Mesendoderm (in vitro differentiated cells): ENCODE measurements around the gene SNRPD3.

Source experiments
- DNase-seq: peaks from one replicate; pipeline ENCODE4 v3.0.0; 2013
- H2AK5ac ChIP-seq: 2 replicates; pipeline ENCODE4 v1.6.1; 2013; ENCODE audit warnings: low read length, inconsistent platforms
- H2BK120ac ChIP-seq: 2 replicates; pipeline ENCODE4 v1.6.1; 2013; ENCODE audit warnings: low read depth, mild to moderate bottlenecking, low read length, moderate library complexity, mixed read lengths
- H2BK15ac ChIP-seq: replicated peaks from 2 replicates; pipeline ENCODE4 v1.6.1; 2013; ENCODE audit warnings: low read depth, mild to moderate bottlenecking, moderate library complexity
- H2BK5ac ChIP-seq: 2 replicates; pipeline ENCODE4 v1.6.1; 2013; ENCODE audit warnings: low read length, inconsistent platforms
- H3K18ac ChIP-seq: 2 replicates; pipeline ENCODE4 v1.6.1; 2013; ENCODE audit warnings: mild to moderate bottlenecking, low read length, mixed read lengths
- H3K23ac ChIP-seq: one replicate; pipeline ENCODE4 v1.6.1; 2013; ENCODE audit warnings: low read length
- H3K27ac ChIP-seq: 2 replicates; pipeline ENCODE4 v1.5.1; 2013; ENCODE audit warnings: low read depth, mild to moderate bottlenecking, inconsistent platforms, low read length, moderate library complexity
- H3K27me3 ChIP-seq: 2 replicates; pipeline ENCODE4 v1.6.1; 2013; ENCODE audit warnings: low read length, control low read depth, mild to moderate bottlenecking, inconsistent platforms; ENCODE audit not compliant: insufficient read depth, poor library complexity
- H3K36me3 ChIP-seq: 2 replicates; pipeline ENCODE4 v1.6.1; 2013; ENCODE audit warnings: low read length, inconsistent platforms; ENCODE audit not compliant: control insufficient read depth, insufficient read depth
- H3K4ac ChIP-seq: one replicate; pipeline ENCODE4 v1.6.1; 2013; ENCODE audit warnings: low read depth, mild to moderate bottlenecking, low read length, moderate library complexity
- H3K4me1 ChIP-seq: 2 replicates; pipeline ENCODE4 v1.6.1; 2013; ENCODE audit warnings: low read depth, low read length, inconsistent platforms; ENCODE audit not compliant: control insufficient read depth
- H3K4me2 ChIP-seq: 2 replicates; pipeline ENCODE4 v1.6.1; 2013; ENCODE audit warnings: low read length
- H3K4me3 ChIP-seq: 2 replicates; pipeline ENCODE4 v1.5.1; 2013; ENCODE audit warnings: mild to moderate bottlenecking, low read length
- H3K56ac ChIP-seq: one replicate; pipeline ENCODE4 v1.6.1; 2013; ENCODE audit warnings: low read length
- H3K79me1 ChIP-seq: 2 replicates; pipeline ENCODE4 v1.6.1; 2013; ENCODE audit warnings: low read length, inconsistent platforms
- H3K79me2 ChIP-seq: 2 replicates; pipeline ENCODE4 v1.6.1; 2013; ENCODE audit warnings: mild to moderate bottlenecking, low read length; ENCODE audit not compliant: control insufficient read depth, insufficient read depth
- H3K9ac ChIP-seq: 2 replicates; pipeline ENCODE4 v1.6.1; 2013; ENCODE audit warnings: low read length, inconsistent platforms
- H4K5ac ChIP-seq: one replicate; pipeline ENCODE4 v1.6.1; 2013; ENCODE audit warnings: low read length
- H4K8ac ChIP-seq: one replicate; pipeline ENCODE4 v1.6.1; 2013; ENCODE audit warnings: low read depth, mild to moderate bottlenecking, control low read depth, low read length, moderate library complexity
- WGBS: extraction: QIAGEN DNeasy Blood & Tissue Kit; methylation state at CpG from one replicate; pipeline ENCODE4 v1.1.7; 2013; ENCODE audit warnings: low lambda C conversion rate, missing lambda C conversion rate; ENCODE audit not compliant: insufficient coverage; ENCODE audit errors: extremely low coverage; 5-methylcytosine and 5-hydroxymethylcytosine counted together

The SNRPD3 gene

GRCh38 chr22:24518228-24518627 is 37.6 kb upstream of the SNRPD3 start:
- H3K9ac ChIP-seq: no peak overlapping the region
- no peak overlapping the region for H2BK120ac ChIP-seq
- H3K36me3 ChIP-seq: no peaks in the 10 kb centered on the region
- H3K27me3 ChIP-seq: no peaks in the 10 kb centered on the region
- no peak overlapping the region for H3K4me2 ChIP-seq
- no peak overlapping the region for H3K23ac ChIP-seq
- peaks cover 2% of the 10 kb centered on the region for H3K4me1 ChIP-seq
- no peaks in the 10 kb centered on the region for H3K79me2 ChIP-seq
- no peak overlapping the region for H2BK15ac ChIP-seq
- no peak overlapping the region for H2AK5ac ChIP-seq
- H3K79me1 ChIP-seq: no peaks in the 10 kb centered on the region
- no peak overlapping the region for H3K18ac ChIP-seq
- H2BK5ac ChIP-seq: no peak overlapping the region
- no CpG with 5 or more reads among the region's 3 CpGs for WGBS
- H3K27ac ChIP-seq: no peak overlapping the region
- DNase-seq: no peak
- H4K5ac ChIP-seq: no peak overlapping the region
- H3K4ac ChIP-seq: no peak overlapping the region
- H3K56ac ChIP-seq: no peak overlapping the region
- no peak overlapping the region for H4K8ac ChIP-seq
- no peak overlapping the region for H3K4me3 ChIP-seq

GRCh38 chr22:24518771-24519485 is 36.9 kb upstream of the SNRPD3 start:
- Histone ChIP-seq H3K27me3 (no peaks in the 10 kb centered on the region), H3K4me2 (no peak overlapping the region), H2BK120ac (no peak overlapping the region), H3K27ac (no peak overlapping the region), H3K9ac (no peak overlapping the region), H2AK5ac (no peak overlapping the region), H3K18ac (no peak overlapping the region), H2BK15ac (no peak overlapping the region), H2BK5ac (no peak overlapping the region), H3K56ac (no peak overlapping the region), H3K4me3 (no peak overlapping the region), H3K36me3 (no peaks in the 10 kb centered on the region), H4K5ac (no peak overlapping the region), H3K79me1 (no peaks in the 10 kb centered on the region), H3K79me2 (no peaks in the 10 kb centered on the region), H3K4me1 (peaks cover 2% of the 10 kb centered on the region), H3K4ac (no peak overlapping the region), H3K23ac (no peak overlapping the region), H4K8ac (no peak overlapping the region)
- no peak for DNase-seq
- WGBS: no CpG with 5 or more reads among the region's 9 CpGs

- Histone ChIP-seq H3K9ac (no peak overlapping the region), H3K79me2 (no peaks in the 10 kb centered on the region), H4K8ac (no peak overlapping the region), H2BK15ac (no peak overlapping the region), H3K79me1 (no peaks in the 10 kb centered on the region), H3K36me3 (no peaks in the 10 kb centered on the region), H2BK120ac (no peak overlapping the region), H3K4me1 (peaks cover 2% of the 10 kb centered on the region), H4K5ac (no peak overlapping the region), H3K18ac (no peak overlapping the region), H3K4me2 (no peak overlapping the region), H3K27me3 (no peaks in the 10 kb centered on the region), H3K56ac (no peak overlapping the region), H3K4ac (no peak overlapping the region), H3K23ac (no peak overlapping the region), H3K4me3 (no peak overlapping the region), H2AK5ac (no peak overlapping the region), H3K27ac (no peak overlapping the region), H2BK5ac (no peak overlapping the region)
- no CpG with 5 or more reads among the region's 5 CpGs for WGBS
- DNase-seq: no peak
Measured at GRCh38 chr22:24519496-24519895, 36.3 kb upstream of the SNRPD3 start.

- H2BK5ac ChIP-seq: no peak overlapping the region
- H3K23ac ChIP-seq: no peak overlapping the region
- no peak overlapping the region for H3K4ac ChIP-seq
- H3K56ac ChIP-seq: peak overlapping the region; percentile 87
- peak overlapping the region; percentile 53 for H3K9ac ChIP-seq
- H3K79me1 ChIP-seq: no peaks in the 10 kb centered on the region
- H3K27me3 ChIP-seq: no peaks in the 10 kb centered on the region
- DNase-seq: peak; percentile 95
- peaks cover 2% of the 10 kb centered on the region for H3K4me1 ChIP-seq
- H2AK5ac ChIP-seq: no peak overlapping the region
- no peak overlapping the region for H4K8ac ChIP-seq
- H3K27ac ChIP-seq: no peak overlapping the region
- H3K18ac ChIP-seq: no peak overlapping the region
- no peaks in the 10 kb centered on the region for H3K79me2 ChIP-seq
- H3K4me3 ChIP-seq: no peak overlapping the region
- no peak overlapping the region for H2BK120ac ChIP-seq
- H2BK15ac ChIP-seq: no peak overlapping the region
- H4K5ac ChIP-seq: no peak overlapping the region
- H3K4me2 ChIP-seq: no peak overlapping the region
- WGBS: no CpG with 5 or more reads among the region's 8 CpGs
- H3K36me3 ChIP-seq: no peaks in the 10 kb centered on the region
Measured at GRCh38 chr22:24521791-24522245, 34.0 kb upstream of the SNRPD3 start.

- H3K23ac ChIP-seq: no peak overlapping the region
- H3K27me3 ChIP-seq: no peaks in the 10 kb centered on the region
- H3K27ac ChIP-seq: no peak overlapping the region
- no peak overlapping the region for H2BK120ac ChIP-seq
- H3K4me2 ChIP-seq: no peak overlapping the region
- H4K8ac ChIP-seq: no peak overlapping the region
- no peaks in the 10 kb centered on the region for H3K79me2 ChIP-seq
- H3K56ac ChIP-seq: no peak overlapping the region
- H3K36me3 ChIP-seq: no peaks in the 10 kb centered on the region
- H4K5ac ChIP-seq: no peak overlapping the region
- H3K18ac ChIP-seq: no peak overlapping the region
- H2BK5ac ChIP-seq: no peak overlapping the region
- H2BK15ac ChIP-seq: no peak overlapping the region
- H3K4me3 ChIP-seq: no peak overlapping the region
- H2AK5ac ChIP-seq: no peak overlapping the region
- H3K79me1 ChIP-seq: no peaks in the 10 kb centered on the region
- peak; percentile 28 for DNase-seq
- H3K9ac ChIP-seq: no peak overlapping the region
- H3K4me1 ChIP-seq: peaks cover 2% of the 10 kb centered on the region
- WGBS: no CpG with 5 or more reads among the region's 2 CpGs
- H3K4ac ChIP-seq: no peak overlapping the region
Measured at GRCh38 chr22:24523873-24524272, 31.9 kb upstream of the SNRPD3 start.
